ENCODE results near the gene SMIM35. TPM values are rescaled to one million over a fixed set of nuclear protein-coding genes. Genes with fewer than 3 reads are reported as not detected.

SMIM35 gene
- polyA plus RNA-seq, 1 of the 3 experiments (the other 2 are of a cell fraction), result not detected

GRCh38 chr11:117984476-117984875 is 102.3 kb downstream of the SMIM35 start:
- no peaks in the 10 kb centered on the region for H3K79me2 ChIP-seq (ENCODE audit: insufficient read depth)
- peaks cover 0 to 7% of the 10 kb centered on the region in 2 experiments; a peak in 1 of 4 replicates for H3K4me1 ChIP-seq (ENCODE audit: control insufficient read depth in 1 of 2, insufficient read depth in 2 of 2, low read depth in 1 of 2, low read length in 1 of 2)
- H3K36me3 ChIP-seq (replicated peaks in 1 of 2; ENCODE audit: control insufficient read depth in 1 of 2, insufficient read depth in 2 of 2, low read length in 1 of 2), result no peaks in the 10 kb centered on the region
- no peak overlapping the region for H3K27ac ChIP-seq (ENCODE audit: low read depth in 2 of 2, low read length in 1 of 2)
- no peak overlapping the region for H3K4me2 ChIP-seq
- ChIA-PET POLR2A (no interaction called here), CTCF (interaction anchor here (1.5 kb wide), 1 partner anchor 166 kb away, joined by 4 read pairs; no protein-coding TSS in a partner anchor)
- H3K9me2 ChIP-seq, result no peaks in the 10 kb centered on the region
- H2AFZ ChIP-seq (ENCODE audit: low read depth), result no peak overlapping the region
- WGBS (ENCODE audit: low lambda C conversion rate), result 37% methylated on average over 4 of the region's 4 CpGs
- H3K9me3 ChIP-seq, result no peaks in the 10 kb centered on the region
- H3K9ac ChIP-seq, result no peak overlapping the region
- no peak for DNase-seq
- H3K4me3 ChIP-seq (ENCODE audit: low read depth in 2 of 2, low read length in 1 of 2), result no peak overlapping the region
- no peak for TF ChIP-seq RAD21 (IDR thresholded peaks at IDR 0.05; ENCODE audit: low read length)
- no peak for TF ChIP-seq CTCF (IDR thresholded peaks at IDR 0.05)
- TF ChIP-seq NFIC (IDR thresholded peaks at IDR 0.05; ENCODE audit: borderline replicate concordance), result no peak
- TF ChIP-seq SMC3 (IDR thresholded peaks at IDR 0.05; ENCODE audit: low read depth, low read length), result no peak
- no peak for TF ChIP-seq EZH2phosphoT487 (IDR thresholded peaks at IDR 0.05; ENCODE audit: borderline replicate concordance, low read depth)
- no peak for TF ChIP-seq RXRA (IDR thresholded peaks at IDR 0.05; ENCODE audit: borderline replicate concordance, low read depth)
- TF ChIP-seq MAX (IDR thresholded peaks at IDR 0.05; ENCODE audit: low read depth), result no peak
- H4K20me1 ChIP-seq (ENCODE audit: insufficient read depth), result no peaks in the 10 kb centered on the region
- H3K27me3 ChIP-seq (ENCODE audit: insufficient read depth), result peaks cover 11% of the 10 kb centered on the region; the same call in 1 of the 2 replicates
- no peaks in the 10 kb centered on the region for H3F3A ChIP-seq (replicated peaks; ENCODE audit: insufficient read depth)

- Histone ChIP-seq H3K9me2 (no peaks in the 10 kb centered on the region), H3K4me2 (no peak overlapping the region), H3K4me3 (ENCODE audit: low read depth in 2 of 2, low read length in 1 of 2) (no peak overlapping the region), H4K20me1 (ENCODE audit: insufficient read depth) (no peaks in the 10 kb centered on the region), H3K36me3 (replicated peaks in 1 of 2; ENCODE audit: control insufficient read depth in 1 of 2, insufficient read depth in 2 of 2, low read length in 1 of 2) (no peaks in the 10 kb centered on the region), H3K9ac (no peak overlapping the region), H3K27ac (ENCODE audit: low read depth in 2 of 2, low read length in 1 of 2) (no peak overlapping the region), H3K27me3 (ENCODE audit: insufficient read depth) (peaks cover 14% of the 10 kb centered on the region; the same call in 1 of the 2 replicates), H2AFZ (ENCODE audit: low read depth) (no peak overlapping the region), H3K9me3 (no peaks in the 10 kb centered on the region), H3K79me2 (ENCODE audit: insufficient read depth) (no peaks in the 10 kb centered on the region), H3K4me1 (ENCODE audit: control insufficient read depth in 1 of 2, insufficient read depth in 2 of 2, low read depth in 1 of 2, low read length in 1 of 2) (peaks cover 0 to 11% of the 10 kb centered on the region in 2 experiments; a peak in 1 of 4 replicates), H3F3A (replicated peaks; ENCODE audit: insufficient read depth) (no peaks in the 10 kb centered on the region)
- CTCF ChIA-PET, result no interaction called here
- POLR2A ChIA-PET, result no interaction called here
- TF ChIP-seq TAF1 (IDR thresholded peaks at IDR 0.05; ENCODE audit: borderline replicate concordance, low read depth, low read length) (no peak), REST (IDR thresholded peaks at IDR 0.05; ENCODE audit: low read depth, low read length) (no peak), CHD2 (IDR thresholded peaks at IDR 0.05; ENCODE audit: low read length, partially characterized antibody) (no peak), TCF12 (IDR thresholded peaks at IDR 0.05) (no peak), POLR2AphosphoS5 (IDR thresholded peaks at IDR 0.05; ENCODE audit: low read depth, low read length) (no peak), GATA2 (CRISPR knock-in tag; IDR thresholded peaks at IDR 0.05) (no peak), RXRA (IDR thresholded peaks at IDR 0.05; ENCODE audit: borderline replicate concordance, low read depth) (no peak), RCOR1 (IDR thresholded peaks at IDR 0.05; ENCODE audit: low read length) (no peak)
- DNase-seq, result no peak
- 67% methylated on average over 3 of the region's 3 CpGs for WGBS (ENCODE audit: low lambda C conversion rate)
Measured at GRCh38 chr11:117983163-117983475, 103.6 kb downstream of the SMIM35 start.

All from SK-N-SH (cell line).